GM19452 (cell line): ENCODE data around the gene RPL3.
A peak's percentile ranks its signal among the peaks of the same experiment; 100 is the strongest.

Source experiments
- ATAC-seq: cut with Tn5 transposase; IDR thresholded peaks from one replicate; pipeline ENCODE4 v1.9.1; 2021; ENCODE audit not compliant: unreplicated experiment

The RPL3 gene

GRCh38 chr22:39284142-39284980 lies 35.1 kb downstream of the RPL3 start:
- ATAC-seq, result no peak

- no peak for ATAC-seq
These were observed 35.9 kb downstream of the RPL3 start for GRCh38 chr22:39283322-39284141.

GRCh38 chr22:39282645-39283321 lies 36.6 kb downstream of the RPL3 start:
- ATAC-seq, result no peak

GRCh38 chr22:39281126-39281525 lies 38.3 kb downstream of the RPL3 start:
- no peak for ATAC-seq

- no peak for ATAC-seq
These were observed 39.2 kb downstream of the RPL3 start for GRCh38 chr22:39280250-39280649.

- no peak for ATAC-seq
These were observed 40.1 kb downstream of the RPL3 start for GRCh38 chr22:39279170-39279850.

- no peak for ATAC-seq
These were observed 41.4 kb downstream of the RPL3 start for GRCh38 chr22:39278040-39278439.

- no peak for ATAC-seq
These were observed 42.2 kb downstream of the RPL3 start for GRCh38 chr22:39277142-39277607.

GRCh38 chr22:39276440-39277141 lies 42.8 kb downstream of the RPL3 start:
- ATAC-seq, result no peak

GRCh38 chr22:39275814-39276439 lies 43.5 kb downstream of the RPL3 start:
- ATAC-seq, result no peak

- no peak for ATAC-seq
These were observed 45.2 kb downstream of the RPL3 start for GRCh38 chr22:39273950-39274887.

- ATAC-seq, result no peak
These were observed 48.6 kb downstream of the RPL3 start for GRCh38 chr22:39270792-39271191.

GRCh38 chr22:39270280-39270679 lies 49.1 kb downstream of the RPL3 start:
- no peak for ATAC-seq

- no peak for ATAC-seq
These were observed 50.2 kb downstream of the RPL3 start for GRCh38 chr22:39269095-39269790.

GRCh38 chr22:39268645-39269044 lies 50.8 kb downstream of the RPL3 start:
- ATAC-seq, result no peak

GRCh38 chr22:39267974-39268373 lies 51.4 kb downstream of the RPL3 start:
- ATAC-seq, result no peak

GRCh38 chr22:39266398-39267030 lies 52.9 kb downstream of the RPL3 start:
- peak; percentile 80 for ATAC-seq
